ENCODE results near the gene BMPR1A.

Gene BMPR1A

DNA sequence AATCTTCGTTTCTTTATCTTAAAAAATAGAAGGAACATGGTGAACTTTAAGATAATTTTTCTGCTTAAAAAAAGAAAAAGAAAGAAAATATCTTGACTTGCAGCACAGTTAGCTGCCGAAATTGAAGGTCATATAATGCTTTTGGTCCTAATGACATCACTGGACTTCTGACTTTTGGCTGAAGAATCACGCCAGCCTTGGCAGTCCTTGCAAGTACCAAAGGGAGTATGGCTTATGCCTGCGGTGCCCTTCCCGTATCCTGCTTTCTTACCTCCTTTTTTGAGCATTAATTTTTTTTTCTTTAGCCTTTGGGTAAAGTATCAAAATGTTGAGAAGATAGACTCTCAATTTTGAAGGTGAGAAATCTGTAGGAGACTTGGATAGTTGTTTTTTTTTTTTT lies 7.0 kb downstream of the BMPR1A start:
- no peak for DNase-seq (ENCODE audit: low read depth in 3 of 3)

- DNase-seq (ENCODE audit: low read depth in 3 of 3), result no peak
These were observed 9.1 kb downstream of the BMPR1A start for GRCh38 chr10:86765548-86765947.

GRCh38 chr10:86768412-86769062 lies 12.1 kb downstream of the BMPR1A start:
- DNase-seq (ENCODE audit: low read depth in 3 of 3), result no peak

GRCh38 chr10:86769991-86770390 lies 13.6 kb downstream of the BMPR1A start:
- DNase-seq (ENCODE audit: low read depth in 3 of 3), result no peak

- no peak for DNase-seq (ENCODE audit: low read depth in 3 of 3)
These were observed 14.1 kb downstream of the BMPR1A start for GRCh38 chr10:86770412-86770960.

- no peak for DNase-seq (ENCODE audit: low read depth in 3 of 3)
These were observed 17.1 kb downstream of the BMPR1A start for GRCh38 chr10:86773498-86773897.

DNA sequence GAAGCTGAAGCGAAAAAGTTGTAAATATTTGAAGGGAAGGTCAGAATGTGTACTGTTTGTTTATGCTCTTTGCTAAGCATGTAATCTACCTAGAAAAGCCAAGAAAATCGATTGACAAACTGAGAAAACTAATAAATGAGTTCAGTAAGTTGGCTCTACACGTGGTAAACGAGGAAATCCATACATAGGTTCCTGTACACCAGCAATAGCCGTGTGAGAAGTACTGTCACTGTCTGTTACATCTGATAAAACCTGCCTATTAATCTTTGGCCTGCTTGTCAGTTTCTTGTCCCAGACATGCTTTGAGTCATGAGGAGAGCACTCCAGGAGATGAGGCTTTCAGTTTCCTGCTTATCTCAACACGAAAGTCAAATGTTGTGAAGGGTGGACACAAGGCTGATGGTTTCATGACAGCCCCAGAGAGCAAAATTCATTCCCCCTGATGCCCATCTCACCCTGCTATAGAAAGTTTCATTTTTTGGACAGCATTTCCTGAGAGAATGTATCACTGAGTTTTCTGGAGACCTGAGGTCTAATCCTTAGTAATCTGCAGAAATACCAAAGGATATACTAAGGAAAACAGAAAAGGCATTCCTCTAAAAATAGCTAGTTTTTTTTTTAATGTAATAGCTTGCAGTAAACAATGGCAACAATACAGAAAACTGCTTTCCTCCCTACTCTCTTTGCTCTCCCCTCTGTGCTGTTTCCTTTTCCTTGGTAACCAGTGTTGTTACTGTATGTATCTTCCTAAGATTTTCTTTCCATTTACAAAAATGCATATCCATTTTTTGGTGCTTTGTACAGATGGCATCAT lies 18.8 kb downstream of the BMPR1A start:
- no peak for DNase-seq (ENCODE audit: low read depth in 3 of 3)

GRCh38 chr10:86775870-86776180 lies 19.4 kb downstream of the BMPR1A start:
- no peak for DNase-seq (ENCODE audit: low read depth in 3 of 3)

- no peak for DNase-seq (ENCODE audit: low read depth in 3 of 3)
These were observed 23.0 kb downstream of the BMPR1A start for GRCh38 chr10:86779220-86780017.

- DNase-seq (ENCODE audit: low read depth in 3 of 3), result no peak
These were observed 26.4 kb downstream of the BMPR1A start for GRCh38 chr10:86782701-86783418.

- DNase-seq (ENCODE audit: low read depth in 3 of 3), result no peak
These were observed 28.6 kb downstream of the BMPR1A start for GRCh38 chr10:86785037-86785436.

GRCh38 chr10:86785968-86786367 lies 29.5 kb downstream of the BMPR1A start:
- DNase-seq (ENCODE audit: low read depth in 3 of 3), result no peak

- no peak for DNase-seq (ENCODE audit: low read depth in 3 of 3)
These were observed 29.9 kb downstream of the BMPR1A start for GRCh38 chr10:86786368-86786767.

DNA sequence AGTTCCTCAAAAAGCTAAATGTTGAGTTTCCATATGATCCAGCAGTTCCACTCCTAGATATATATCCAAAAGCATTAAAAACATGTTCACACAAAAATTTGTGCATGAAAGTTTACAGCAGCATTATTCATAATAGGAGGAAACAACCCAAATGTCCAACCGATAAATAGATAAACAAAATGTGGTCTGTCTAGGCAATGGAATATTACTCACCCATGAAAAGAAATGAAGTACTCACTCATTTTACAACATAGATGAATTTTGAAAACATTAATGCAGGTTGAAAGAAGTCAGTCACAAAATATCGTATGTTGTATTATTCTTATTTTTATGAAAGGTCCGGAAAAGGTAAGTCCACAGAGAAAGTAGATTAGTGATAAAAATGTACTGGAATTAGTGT lies 34.0 kb downstream of the BMPR1A start:
- DNase-seq (ENCODE audit: low read depth in 3 of 3), result no peak

- DNase-seq (ENCODE audit: low read depth in 3 of 3), result no peak
These were observed 36.2 kb downstream of the BMPR1A start for GRCh38 chr10:86792461-86793167.

GRCh38 chr10:86793696-86794095 lies 37.3 kb downstream of the BMPR1A start:
- no peak for DNase-seq (ENCODE audit: low read depth in 3 of 3)

DNA sequence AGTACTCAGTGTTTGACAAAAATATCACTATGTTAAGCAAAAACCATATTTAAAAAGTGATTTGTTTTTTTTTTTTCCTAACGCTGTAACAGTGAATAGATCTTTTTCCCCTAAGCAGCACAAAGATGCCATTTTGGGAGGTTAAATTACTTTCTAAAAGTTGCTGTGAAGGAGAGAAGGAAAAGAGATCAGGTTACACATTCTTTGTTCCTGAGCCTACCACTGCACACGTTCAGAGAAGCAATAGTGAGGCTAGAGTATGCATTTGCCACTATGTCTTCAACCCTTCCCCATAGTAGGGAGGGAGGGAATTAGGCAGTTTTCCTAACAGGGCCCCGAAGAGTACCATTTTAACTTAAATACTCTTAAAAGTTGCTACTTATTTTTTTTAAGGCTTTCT lies 38.9 kb downstream of the BMPR1A start:
- no peak for DNase-seq (ENCODE audit: low read depth in 3 of 3)

DNA sequence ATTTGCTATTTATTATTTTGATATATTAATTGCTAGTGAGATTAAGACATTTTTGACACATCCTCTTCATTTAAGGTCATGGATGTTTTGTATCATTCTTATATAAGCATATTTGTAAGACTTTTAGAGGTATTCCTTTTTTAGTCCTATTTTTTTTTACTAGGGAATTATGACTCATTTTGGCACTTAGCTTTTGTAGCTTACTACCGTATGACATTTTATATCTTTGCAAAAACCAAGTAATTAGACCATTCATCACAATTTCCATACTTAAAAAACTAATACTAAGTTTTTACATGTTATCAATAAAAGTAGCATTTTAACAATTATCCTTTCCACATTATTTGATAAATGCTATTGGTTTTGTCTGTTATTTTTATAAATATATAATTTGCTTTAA lies 41.6 kb downstream of the BMPR1A start:
- DNase-seq (ENCODE audit: low read depth in 3 of 3), result no peak

GRCh38 chr10:86798611-86799010 lies 42.2 kb downstream of the BMPR1A start:
- DNase-seq (ENCODE audit: low read depth in 3 of 3), result no peak

- DNase-seq (ENCODE audit: low read depth in 3 of 3), result no peak
These were observed 42.9 kb downstream of the BMPR1A start for GRCh38 chr10:86799188-86799845.

- DNase-seq (ENCODE audit: low read depth in 3 of 3), result no peak
These were observed 45.6 kb downstream of the BMPR1A start for GRCh38 chr10:86801995-86802394.

Measured in stimulated activated CD4-positive, alpha-beta T cell treated with anti-CD3 and anti-CD28 coated beads, TNF-alpha, amount 100 ng/mL, for 4 hours (primary cell).